HCT116 (cell line): ENCODE data around the gene RELA. TPM values are rescaled to one million over a fixed set of nuclear protein-coding genes. Genes with fewer than 3 reads are reported as not detected.

Experiments used
- ATAC-seq: fragments of 200-7000 bp; cut with Tn5 transposase; 2 replicates; pipeline ENCODE4 v1.9.1; 2020; ENCODE audit warnings: mild to moderate bottlenecking, moderate library complexity
- BruUV-seq: library from RNA; stranded (reverse); fragments of 400-500 nt; replicated peaks from 2 replicates; lab custom pipeline; 2021; lab: Mats Ljungman, UMichigan
- CTCF ChIA-PET: fragments of 300-600 bp; sonication (Branson Sonifier 250); formaldehyde crosslinking; loops from one replicate; lab custom pipeline; 2021; ENCODE audit warnings: antibody characterized with exemption; lab: Charles Lee
- POLR2A ChIA-PET: fragments of 300-600, 350-600 bp; sonication (Branson Sonifier 250); formaldehyde crosslinking; loops from one replicate; lab custom pipeline; 2021; ENCODE audit warnings: antibody characterized with exemption; lab: Charles Lee
- RAD21 ChIA-PET, 2 experiments: fragments of 300-600 bp; sonication (Branson Sonifier 250); formaldehyde crosslinking; loops; one replicate each; lab custom pipeline; 2023; ENCODE audit warnings: low total read pairs in 2 of 2; ENCODE audit not compliant: uncharacterized antibody in 2 of 2, unreplicated experiment in 2 of 2, low non-redundant PET in 1 of 2; lab: Charles Lee
- DNase-seq: peaks from one replicate; pipeline ENCODE4 v3.0.0-alpha.2; 2010; ENCODE audit warnings: low read depth, low spot score
- H2AFZ ChIP-seq: fragments of 200-600 bp; shearing (Covaris generic), sonication (generic); 2 replicates; pipeline ENCODE4 v1.6.1; 2017; ENCODE audit warnings: low read depth, mixed run types, mixed read lengths, antibody characterized with exemption, low read length; ENCODE audit not compliant: poor library complexity, severe bottlenecking
- H3K27ac ChIP-seq: 2 replicates; pipeline ENCODE4 v1.5.1; 2012; ENCODE audit warnings: low read depth, low read length
- H3K27me3 ChIP-seq: fragments of 200-600 bp; sonication (generic); 2 replicates; pipeline ENCODE4 v1.6.1; 2016; ENCODE audit warnings: mixed run types, low read length, mixed read lengths; ENCODE audit not compliant: insufficient read depth
- H3K36me3 ChIP-seq, 2 experiments: fragments of 200-500 bp in 1 of 2; fragments of 200-600 bp in 1 of 2; sonication (Bioruptor generic) in 1 of 2; sonication (generic) in 1 of 2; 2 replicates each; pipeline versions ENCODE4 v1.5.1 to v1.6.1; 2014 to 2016; ENCODE audit warnings: low read length in 2 of 2, inconsistent platforms in 1 of 2, mixed read lengths in 1 of 2, mixed run types in 1 of 2; ENCODE audit not compliant: insufficient read depth in 2 of 2, control insufficient read depth in 1 of 2
- H3K4me1 ChIP-seq, 2 experiments: fragments of 200-600 bp in 1 of 2; sonication (generic) in 1 of 2; 2 replicates each; pipeline versions ENCODE4 v1.5.1 to v1.6.1; 2012 to 2017; ENCODE audit warnings: low read length in 2 of 2, inconsistent platforms in 1 of 2, mild to moderate bottlenecking in 1 of 2, mixed read lengths in 1 of 2, mixed run types in 1 of 2, moderate library complexity in 1 of 2; ENCODE audit not compliant: insufficient read depth in 2 of 2, control insufficient read depth in 1 of 2
- H3K4me2 ChIP-seq: fragments of 200-600 bp; sonication (generic); 2 replicates; pipeline ENCODE4 v1.6.1; 2017; ENCODE audit warnings: mixed run types, low read length, mixed read lengths
- H3K4me3 ChIP-seq, 2 experiments: fragments of 200-600 bp in 1 of 2; sonication (generic) in 1 of 2; replicated peaks in 1 of 2; 2 replicates each; pipeline ENCODE4 v1.5.1; 2011 to 2016; ENCODE audit warnings: low read length in 2 of 2, control low read depth in 1 of 2, low read depth in 1 of 2, mild to moderate bottlenecking in 1 of 2, mixed read lengths in 1 of 2, mixed run types in 1 of 2
- H3K79me2 ChIP-seq: fragments of 200-600 bp; sonication (generic); 2 replicates; pipeline ENCODE4 v1.6.1; 2017; ENCODE audit warnings: mild to moderate bottlenecking, mixed run types, low read length, moderate library complexity, mixed read lengths; ENCODE audit not compliant: insufficient read depth
- H3K9ac ChIP-seq: fragments of 200-600 bp; sonication (generic); 2 replicates; pipeline ENCODE4 v1.6.1; 2016; ENCODE audit warnings: low read length, mixed read lengths
- H3K9me2 ChIP-seq: fragments of 200-600 bp; sonication (generic), shearing (Covaris generic); 2 replicates; pipeline ENCODE4 v1.6.1; 2017; ENCODE audit warnings: mixed run types, mild to moderate bottlenecking, moderate library complexity; ENCODE audit not compliant: insufficient read depth
- H3K9me3 ChIP-seq, 2 experiments: fragments of 200-500 bp in 1 of 2; fragments of 200-600 bp in 1 of 2; sonication (Bioruptor generic) in 1 of 2; sonication (generic) in 1 of 2; 2 replicates each; pipeline ENCODE4 v1.6.1; 2014 to 2017; ENCODE audit warnings: low read length in 2 of 2, mixed read lengths in 2 of 2, inconsistent platforms in 1 of 2, low read depth in 1 of 2, mild to moderate bottlenecking in 1 of 2, mixed run types in 1 of 2, moderate library complexity in 1 of 2; ENCODE audit not compliant: control insufficient read depth in 1 of 2, insufficient read depth in 1 of 2
- H4K20me1 ChIP-seq: fragments of 200-600 bp; sonication (generic), shearing (Covaris generic); 2 replicates; pipeline ENCODE4 v1.6.1; 2017; ENCODE audit warnings: mixed run types, mild to moderate bottlenecking, moderate library complexity; ENCODE audit not compliant: insufficient read depth
- CBX3 ChIP-seq: IDR thresholded peaks from 2 replicates; pipeline ENCODE4 v1.6.1; 2012; ENCODE audit warnings: low read depth
- FOSL1 ChIP-seq: IDR thresholded peaks from 2 replicates; pipeline ENCODE4 v1.6.1; 2012; ENCODE audit warnings: low read depth
- SIN3A ChIP-seq: IDR thresholded peaks from 2 replicates; pipeline ENCODE4 v1.6.1; 2012; ENCODE audit warnings: low read depth
- YY1 ChIP-seq: IDR thresholded peaks from 2 replicates; pipeline ENCODE4 v1.6.1; 2011; ENCODE audit warnings: low read length, low read depth, moderate library complexity, mild to moderate bottlenecking; ENCODE audit not compliant: insufficient replicate concordance; ENCODE audit errors: extremely low read depth
- intact Hi-C: fragments of 100-400 bp; cut with micrococcal nuclease; formaldehyde crosslinking; loops from 2 replicates; pipeline ENCODE4 v1.10.0; 2022
- total RNA-seq: library from RNA; stranded (reverse); gene quantifications from one replicate; pipeline ENCODE4 v1.2.1, GENCODE V29; 2021; ENCODE audit not compliant: unreplicated experiment

RELA gene
- total RNA-seq, 1 experiment from 2014 or later = 78.5 TPM

DNA sequence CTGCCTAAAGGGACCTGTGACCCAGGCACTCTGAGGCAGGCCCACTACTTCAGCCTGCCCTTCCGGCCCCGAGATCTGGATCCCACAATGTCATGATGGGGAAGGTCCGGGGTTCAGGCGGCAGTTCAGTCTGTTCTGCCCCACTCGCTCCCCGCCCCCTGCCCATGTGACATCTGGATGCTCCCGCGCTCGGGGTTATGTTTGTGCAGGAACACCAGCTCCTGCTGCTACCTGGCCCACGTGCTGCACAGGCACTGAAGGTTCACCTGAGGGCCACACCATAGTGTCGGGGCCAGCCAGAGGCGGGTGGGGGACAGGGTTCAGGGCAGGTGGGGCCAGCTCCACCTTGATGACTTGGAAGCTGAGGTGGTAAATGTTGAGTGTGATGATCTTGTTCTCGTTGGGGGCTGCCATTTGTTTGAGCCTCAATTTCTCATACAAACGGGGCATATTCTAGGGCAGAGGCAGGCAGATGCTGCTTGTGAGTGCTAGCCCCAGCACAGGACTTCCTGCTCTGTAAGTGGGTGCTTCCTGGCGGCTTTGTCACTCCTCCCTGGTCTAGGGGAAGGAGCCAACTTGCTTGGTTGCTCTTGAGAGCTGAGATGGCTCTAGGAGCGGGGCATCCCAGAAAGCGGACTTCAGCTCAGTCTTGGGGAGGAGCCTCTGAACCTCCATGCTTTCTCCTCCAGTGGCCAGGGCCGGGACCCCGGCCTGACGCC lies 29.2 kb downstream of the RELA start:
- no peak for TF ChIP-seq FOSL1
- H3K4me1 ChIP-seq = peaks cover 11 to 19% of the 10 kb centered on the region in 2 experiments
- intact Hi-C loops = no loop called here
- no peak for ATAC-seq
- H3K4me2 ChIP-seq = no peak overlapping the region
- ChIA-PET RAD21 (no interaction called here), CTCF (no interaction called here), POLR2A (no interaction called here)
- DNase-seq = no peak
- H3K79me2 ChIP-seq = peaks cover 5% of the 10 kb centered on the region; the same call in 1 of the 2 replicates
- no peak overlapping the region for H3K4me3 ChIP-seq
- BruUV-seq = no TSS peak
- no peaks in the 10 kb centered on the region for H3K9me2 ChIP-seq
- no peaks in the 10 kb centered on the region for H3K27me3 ChIP-seq
- no peaks in the 10 kb centered on the region for H4K20me1 ChIP-seq
- no peak overlapping the region for H3K27ac ChIP-seq
- peaks cover 20 to 64% of the 10 kb centered on the region in 2 experiments; a peak in 3 of 4 replicates for H3K36me3 ChIP-seq
- H3K9ac ChIP-seq = no peak overlapping the region
- H3K9me3 ChIP-seq = no peaks in the 10 kb centered on the region
- H2AFZ ChIP-seq = no peak overlapping the region

DNA sequence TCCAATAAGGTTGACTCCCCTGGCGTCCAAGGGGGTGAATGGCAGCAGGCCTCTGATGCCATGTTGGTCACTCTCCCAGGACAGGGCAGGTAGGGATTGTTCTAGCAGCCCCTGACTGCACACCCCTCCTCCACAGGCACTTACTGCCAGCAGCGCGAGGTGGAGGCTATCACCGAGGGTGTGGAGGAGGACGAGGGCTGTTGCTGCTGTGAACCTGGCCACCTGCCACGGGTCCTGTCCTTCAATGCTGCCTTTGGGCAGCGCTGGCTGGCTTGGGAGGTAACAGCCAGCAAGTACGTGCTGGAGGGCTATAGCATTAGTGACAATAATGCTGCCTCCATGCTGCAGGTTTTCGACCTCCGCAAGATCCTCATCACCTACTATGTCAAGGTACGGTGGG lies 32.5 kb downstream of the RELA start:
- H3K9ac ChIP-seq = no peak overlapping the region
- no peak overlapping the region for H3K4me3 ChIP-seq
- H3K4me2 ChIP-seq = no peak overlapping the region
- H3K36me3 ChIP-seq = peaks cover 27 to 53% of the 10 kb centered on the region in 2 experiments; a peak in 3 of 4 replicates
- H2AFZ ChIP-seq = no peak overlapping the region
- no peaks in the 10 kb centered on the region for H3K4me1 ChIP-seq
- TF ChIP-seq CBX3 (no peak), SIN3A (no peak), YY1 (no peak)
- no peaks in the 10 kb centered on the region for H3K9me2 ChIP-seq
- no peaks in the 10 kb centered on the region for H3K79me2 ChIP-seq
- ChIA-PET CTCF (no interaction called here), RAD21 (no interaction called here), POLR2A (interaction anchor here (1.0 kb wide), 1 partner anchor 8 kb away, joined by 3 read pairs; the partner anchor contains the start of gene SIPA1)
- H3K9me3 ChIP-seq = no peaks in the 10 kb centered on the region
- no peaks in the 10 kb centered on the region for H4K20me1 ChIP-seq
- ATAC-seq (no peak), DNase-seq (no peak)
- H3K27ac ChIP-seq = no peak overlapping the region
- BruUV-seq = no TSS peak
- intact Hi-C loops = no loop called here
- no peaks in the 10 kb centered on the region for H3K27me3 ChIP-seq
